ENCODE results near the gene RPRD1B. TPM values are rescaled to one million over a fixed set of nuclear protein-coding genes. Genes with fewer than 3 reads are reported as not detected.
"Not testable (repeated sequence)": the region's sequence is repeated elsewhere in the genome, so short reads cannot be mapped to it uniquely, and the experiment has no call there.

RPRD1B gene
- total RNA-seq, 1 donor from 2014 or later: 16.4 TPM

DNA sequence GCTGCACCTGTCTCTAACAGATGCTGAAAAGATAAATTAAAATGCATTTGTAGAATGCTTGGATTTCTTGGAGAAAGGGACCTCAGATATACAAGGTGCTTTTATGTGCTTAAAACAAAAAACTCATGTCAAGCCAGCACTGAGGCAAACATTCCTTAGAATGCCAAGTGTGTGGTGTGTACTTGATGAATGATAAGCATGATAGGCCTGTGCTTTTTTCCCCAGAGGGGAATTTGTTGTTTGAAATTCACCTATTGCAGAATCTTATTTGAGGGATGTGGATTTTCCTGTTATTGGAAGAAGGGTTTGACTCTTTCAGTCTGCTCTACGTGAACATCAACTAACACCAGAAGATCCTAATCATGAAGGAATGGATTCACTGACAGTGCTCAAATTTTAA lies 29.1 kb upstream of the RPRD1B start:
- Histone ChIP-seq H3K36me3 (peaks cover 14 to 39% of the 10 kb centered on the region in 2 donors), H3K4me3 (no peak overlapping the region), H3K27ac (no peak overlapping the region)

DNA sequence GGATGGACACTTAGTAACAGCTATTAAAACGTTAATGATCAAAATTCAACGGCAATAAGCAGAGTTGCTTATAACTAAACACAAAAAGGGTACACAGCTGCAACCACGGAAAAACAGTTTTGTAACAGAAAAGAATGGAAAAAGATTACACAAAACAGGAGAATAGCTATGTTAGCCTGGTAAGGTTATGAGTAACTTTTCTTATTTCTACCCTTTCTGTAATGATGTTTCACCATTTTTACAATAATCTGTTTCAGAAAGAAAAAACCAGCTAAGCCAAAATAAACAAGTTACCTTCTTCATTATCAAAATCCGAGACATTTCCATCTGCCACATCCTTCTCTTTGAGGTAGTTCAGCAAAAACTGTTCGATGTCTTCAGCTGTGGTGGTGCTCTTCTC lies 27.6 kb upstream of the RPRD1B start:
- DNase-seq (ENCODE audit: low spot score in 2 of 2): no peak
- TF ChIP-seq, protein P1, sequence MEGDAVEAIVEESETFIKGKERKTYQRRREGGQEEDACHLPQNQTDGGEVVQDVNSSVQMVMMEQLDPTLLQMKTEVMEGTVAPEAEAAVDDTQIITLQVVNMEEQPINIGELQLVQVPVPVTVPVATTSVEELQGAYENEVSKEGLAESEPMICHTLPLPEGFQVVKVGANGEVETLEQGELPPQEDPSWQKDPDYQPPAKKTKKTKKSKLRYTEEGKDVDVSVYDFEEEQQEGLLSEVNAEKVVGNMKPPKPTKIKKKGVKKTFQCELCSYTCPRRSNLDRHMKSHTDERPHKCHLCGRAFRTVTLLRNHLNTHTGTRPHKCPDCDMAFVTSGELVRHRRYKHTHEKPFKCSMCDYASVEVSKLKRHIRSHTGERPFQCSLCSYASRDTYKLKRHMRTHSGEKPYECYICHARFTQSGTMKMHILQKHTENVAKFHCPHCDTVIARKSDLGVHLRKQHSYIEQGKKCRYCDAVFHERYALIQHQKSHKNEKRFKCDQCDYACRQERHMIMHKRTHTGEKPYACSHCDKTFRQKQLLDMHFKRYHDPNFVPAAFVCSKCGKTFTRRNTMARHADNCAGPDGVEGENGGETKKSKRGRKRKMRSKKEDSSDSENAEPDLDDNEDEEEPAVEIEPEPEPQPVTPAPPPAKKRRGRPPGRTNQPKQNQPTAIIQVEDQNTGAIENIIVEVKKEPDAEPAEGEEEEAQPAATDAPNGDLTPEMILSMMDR (IDR thresholded peaks at IDR 0.05): no peak
- H3K9me3 ChIP-seq: no peaks in the 10 kb centered on the region
- no peak overlapping the region for H3K4me3 ChIP-seq
- H3K36me3 ChIP-seq: peaks cover 4 to 25% of the 10 kb centered on the region in 2 donors
- no peaks in the 10 kb centered on the region for H3K27me3 ChIP-seq
- intact Hi-C loops (cut with DNase I): no loop called here
- no peaks in the 10 kb centered on the region for H3K4me1 ChIP-seq
- no peak overlapping the region for H3K27ac ChIP-seq

More for the DNA sequence above, 29.1 kb upstream of the RPRD1B start:
- H3K9me3 ChIP-seq: no peaks in the 10 kb centered on the region
- no peaks in the 10 kb centered on the region for H3K4me1 ChIP-seq
- no peaks in the 10 kb centered on the region for H3K27me3 ChIP-seq
- TF ChIP-seq, protein P1 (IDR thresholded peaks at IDR 0.05): no peak
- DNase-seq (ENCODE audit: low spot score in 2 of 2): no peak
- intact Hi-C loops (cut with DNase I): no loop called here

DNA sequence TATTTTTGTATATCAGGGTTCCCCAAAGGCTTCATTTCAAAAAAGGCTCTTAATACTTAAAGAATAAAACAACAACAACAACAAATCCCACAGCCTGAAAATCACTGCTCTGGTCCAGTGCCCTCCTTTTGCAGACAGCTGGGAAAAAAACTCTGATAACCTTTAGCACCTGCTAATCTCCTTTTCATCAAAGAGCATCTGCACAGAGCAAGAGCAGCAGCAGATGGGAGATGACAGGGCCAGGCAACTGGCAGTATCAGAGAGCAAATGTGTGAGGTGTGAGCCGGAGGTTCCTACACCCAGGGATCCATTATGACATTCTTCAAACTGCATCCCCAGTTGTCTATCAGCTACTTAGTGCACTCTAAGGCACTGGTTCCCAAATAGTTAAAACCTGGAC lies 26.0 kb upstream of the RPRD1B start:
- DNase-seq (ENCODE audit: low spot score in 2 of 2): no peak
- no peak overlapping the region for H3K4me3 ChIP-seq
- no peaks in the 10 kb centered on the region for H3K4me1 ChIP-seq
- no peaks in the 10 kb centered on the region for H3K9me3 ChIP-seq
- H3K27me3 ChIP-seq: no peaks in the 10 kb centered on the region
- peaks cover 9 to 33% of the 10 kb centered on the region in 2 donors for H3K36me3 ChIP-seq
- TF ChIP-seq, protein P1 (IDR thresholded peaks at IDR 0.05): no peak
- no peak overlapping the region for H3K27ac ChIP-seq
- intact Hi-C loops (cut with DNase I): no loop called here

DNA sequence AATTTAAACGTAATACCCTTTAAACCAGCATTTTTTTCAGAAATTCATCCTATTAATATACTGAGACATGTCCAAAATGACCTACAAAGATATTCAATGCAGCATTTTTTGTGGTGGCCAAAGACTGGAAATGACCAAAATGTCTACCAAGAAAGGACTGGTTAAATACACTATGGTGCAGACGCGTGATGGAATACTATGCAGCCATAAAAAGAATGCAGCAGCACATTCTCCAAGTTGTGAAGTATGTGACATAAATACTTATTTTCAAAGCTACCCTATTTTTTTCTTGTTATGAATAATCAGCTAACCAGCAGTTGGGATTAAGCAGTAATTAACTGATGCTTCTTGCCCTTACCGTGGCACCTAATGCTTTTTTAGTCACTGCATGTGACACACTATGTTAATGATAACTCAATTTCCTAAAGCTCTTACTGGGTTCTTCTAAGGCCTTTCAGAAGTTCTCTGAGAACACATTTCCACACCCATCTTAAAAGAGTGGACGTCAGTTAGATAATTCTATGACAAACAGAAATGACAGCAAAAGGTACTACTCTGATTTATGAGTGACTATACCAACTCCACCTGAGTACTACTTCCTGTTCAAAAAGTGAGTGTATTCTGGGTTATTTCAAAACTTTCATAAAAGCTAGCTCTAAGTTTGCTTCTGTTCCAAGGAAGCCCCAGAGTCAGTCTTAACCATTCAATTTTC lies 25.2 kb upstream of the RPRD1B start:
- DNase-seq (ENCODE audit: low spot score in 2 of 2): no peak
- TF ChIP-seq, protein P1 (IDR thresholded peaks at IDR 0.05): no peak
- no peak overlapping the region for H3K27ac ChIP-seq
- no peak overlapping the region for H3K4me3 ChIP-seq
- H3K4me1 ChIP-seq: no peaks in the 10 kb centered on the region
- peaks cover 18 to 37% of the 10 kb centered on the region in 2 donors for H3K36me3 ChIP-seq
- intact Hi-C loops (cut with DNase I): no loop called here
- no peaks in the 10 kb centered on the region for H3K9me3 ChIP-seq
- H3K27me3 ChIP-seq: no peaks in the 10 kb centered on the region

DNA sequence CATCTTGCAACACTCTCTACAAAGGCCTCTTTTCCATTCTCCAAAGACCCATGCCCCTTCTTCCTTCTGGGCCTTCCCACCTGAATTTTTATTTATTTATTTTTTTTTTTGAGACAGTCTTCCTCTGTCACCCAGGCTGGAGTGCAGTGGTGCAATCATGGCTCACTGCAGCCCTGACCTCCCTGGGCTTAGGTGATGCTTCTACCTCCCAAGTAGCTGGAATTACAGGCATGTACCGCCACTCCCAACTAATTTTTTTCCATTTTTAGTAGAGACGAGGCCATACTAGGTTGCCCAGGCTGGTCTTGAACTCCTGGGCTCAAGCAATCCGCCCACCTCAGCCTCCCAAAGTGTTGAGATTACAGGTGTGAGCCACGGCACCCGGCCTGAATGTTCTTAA lies 24.1 kb upstream of the RPRD1B start:
- H3K4me3 ChIP-seq; DNase-seq (ENCODE audit: low spot score in 2 of 2); intact Hi-C loops (cut with DNase I); H3K27ac ChIP-seq; H3K4me1 ChIP-seq; H3K27me3 ChIP-seq; H3K9me3 ChIP-seq: not testable (repeated sequence)
- H3K36me3 ChIP-seq: peaks cover 20 to 37% of the 10 kb centered on the region in 2 donors

DNA sequence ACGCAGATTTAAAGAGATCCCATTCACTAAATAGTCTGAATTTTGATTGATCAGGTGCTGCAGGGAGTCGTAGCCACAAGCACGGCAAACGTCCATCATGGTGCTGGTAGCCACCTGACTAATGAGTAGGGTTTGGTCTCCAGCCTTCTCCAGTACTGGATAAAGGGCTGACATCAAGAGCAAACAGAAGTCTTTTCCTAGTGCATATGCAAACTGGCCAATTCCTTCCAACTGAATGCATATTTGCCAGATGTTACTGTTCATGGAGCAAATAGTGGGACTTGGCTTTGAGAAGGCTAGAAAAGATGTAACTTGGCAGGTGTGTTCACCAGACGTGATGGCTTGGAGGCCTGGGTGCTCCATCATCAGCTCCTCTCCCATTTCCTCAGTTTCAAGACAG lies 21.9 kb upstream of the RPRD1B start:
- TF ChIP-seq, protein P1 (IDR thresholded peaks at IDR 0.05): no peak
- no peak for DNase-seq (ENCODE audit: low spot score in 2 of 2)
- Histone ChIP-seq H3K36me3 (peaks cover 20 to 27% of the 10 kb centered on the region in 2 donors), H3K9me3 (no peaks in the 10 kb centered on the region), H3K4me3 (no peak overlapping the region), H3K27me3 (no peaks in the 10 kb centered on the region), H3K4me1 (no peaks in the 10 kb centered on the region), H3K27ac (no peak overlapping the region)
- intact Hi-C loops (cut with DNase I): no loop called here
